Skeletal muscle tissue (tissue), 4 donors: ENCODE results near the gene TM7SF3. TPM values are rescaled to one million over a fixed set of nuclear protein-coding genes. Genes with fewer than 3 reads are reported as not detected.

Experiments used
- H3K27ac ChIP-seq: one replicate; pipeline ENCODE4 v1.7.0; 2013; ENCODE audit warnings: mild to moderate bottlenecking, low read depth, low read length, inconsistent platforms
- H3K27me3 ChIP-seq, 3 donors: one replicate each; pipeline ENCODE4 v1.7.0; 2013; ENCODE audit warnings: low read length in 3 of 3; ENCODE audit not compliant: control insufficient read depth in 3 of 3, insufficient read depth in 3 of 3
- H3K36me3 ChIP-seq, 3 donors: one replicate each; pipeline ENCODE4 v1.7.0; 2013; ENCODE audit warnings: low read length in 3 of 3; ENCODE audit not compliant: control insufficient read depth in 3 of 3, insufficient read depth in 3 of 3
- H3K4me1 ChIP-seq, 3 donors: one replicate each; pipeline ENCODE4 v1.7.0; 2013; ENCODE audit warnings: low read length in 3 of 3, mild to moderate bottlenecking in 3 of 3; ENCODE audit not compliant: control insufficient read depth in 3 of 3, insufficient read depth in 3 of 3
- H3K4me3 ChIP-seq, 3 donors: one replicate each; pipeline ENCODE4 v1.7.0; 2013; ENCODE audit warnings: low read length in 3 of 3
- H3K9ac ChIP-seq, 3 donors: one replicate each; pipeline ENCODE4 v1.7.0; 2013; ENCODE audit warnings: low read length in 3 of 3, mild to moderate bottlenecking in 3 of 3, moderate library complexity in 2 of 3, low read depth in 1 of 3
- H3K9me3 ChIP-seq, 3 donors: one replicate each; pipeline ENCODE4 v1.7.0; 2013; ENCODE audit warnings: low read length in 3 of 3; ENCODE audit not compliant: control insufficient read depth in 3 of 3
- total RNA-seq: library from RNA; depleted of rRNA; stranded (reverse); fragments of >200 nt; gene quantifications from one replicate; pipeline ENCODE4 v1.2.3, GENCODE V29; 2014
- donor health status: Osteomylitis.

Gene TM7SF3, protein sequence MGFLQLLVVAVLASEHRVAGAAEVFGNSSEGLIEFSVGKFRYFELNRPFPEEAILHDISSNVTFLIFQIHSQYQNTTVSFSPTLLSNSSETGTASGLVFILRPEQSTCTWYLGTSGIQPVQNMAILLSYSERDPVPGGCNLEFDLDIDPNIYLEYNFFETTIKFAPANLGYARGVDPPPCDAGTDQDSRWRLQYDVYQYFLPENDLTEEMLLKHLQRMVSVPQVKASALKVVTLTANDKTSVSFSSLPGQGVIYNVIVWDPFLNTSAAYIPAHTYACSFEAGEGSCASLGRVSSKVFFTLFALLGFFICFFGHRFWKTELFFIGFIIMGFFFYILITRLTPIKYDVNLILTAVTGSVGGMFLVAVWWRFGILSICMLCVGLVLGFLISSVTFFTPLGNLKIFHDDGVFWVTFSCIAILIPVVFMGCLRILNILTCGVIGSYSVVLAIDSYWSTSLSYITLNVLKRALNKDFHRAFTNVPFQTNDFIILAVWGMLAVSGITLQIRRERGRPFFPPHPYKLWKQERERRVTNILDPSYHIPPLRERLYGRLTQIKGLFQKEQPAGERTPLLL
- total RNA-seq: 31.8 TPM

DNA sequence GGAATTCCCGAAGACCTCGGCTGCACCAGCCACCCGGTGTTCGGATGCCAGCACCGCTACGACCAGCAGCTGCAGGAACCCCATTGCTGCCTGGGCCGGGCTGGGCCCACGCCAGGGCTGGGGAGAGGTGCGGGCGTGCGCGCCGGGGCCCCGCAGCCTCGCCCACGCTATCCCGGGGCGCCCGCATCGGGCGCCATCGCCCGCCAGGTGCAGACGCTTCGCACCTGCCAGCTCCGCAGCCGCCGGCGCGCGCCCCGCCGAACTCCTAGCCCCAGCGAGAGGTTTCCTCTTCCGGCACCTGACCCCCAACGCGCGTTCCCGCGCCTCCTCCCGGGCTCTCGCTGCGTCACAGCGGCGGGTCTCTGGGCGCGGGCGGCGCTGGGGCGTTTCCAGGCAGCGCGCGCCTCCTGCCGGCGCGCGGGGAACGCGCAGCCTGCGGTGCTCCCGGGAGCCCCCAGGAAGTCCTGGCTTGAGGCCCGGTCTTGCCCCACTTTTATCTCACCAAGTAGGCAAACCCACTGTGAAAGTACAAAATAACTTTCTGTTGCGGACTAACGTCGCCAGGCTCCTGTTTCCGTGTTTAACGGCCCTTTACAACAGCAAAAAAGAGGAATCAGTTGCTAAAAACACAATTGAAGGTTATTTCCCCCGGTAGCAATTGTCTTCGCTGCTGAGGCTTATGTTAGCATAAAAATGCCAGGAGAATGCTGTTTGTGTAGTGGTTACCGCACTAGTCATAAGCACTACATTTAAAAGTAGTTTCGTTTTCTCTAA, at the start of gene TM7SF3:
TSS of gene TM7SF3 (minus strand) at position 300 of the 774 bp plus-strand sequence. CDS start at position 84, 216 bp downstream.
- H3K4me1 ChIP-seq: peaks cover 10 to 28% (median 20%) of the 10 kb centered on the region in 3 donors
- peak within 1 kb of the TSS; percentile 90 for H3K27ac ChIP-seq

DNA sequence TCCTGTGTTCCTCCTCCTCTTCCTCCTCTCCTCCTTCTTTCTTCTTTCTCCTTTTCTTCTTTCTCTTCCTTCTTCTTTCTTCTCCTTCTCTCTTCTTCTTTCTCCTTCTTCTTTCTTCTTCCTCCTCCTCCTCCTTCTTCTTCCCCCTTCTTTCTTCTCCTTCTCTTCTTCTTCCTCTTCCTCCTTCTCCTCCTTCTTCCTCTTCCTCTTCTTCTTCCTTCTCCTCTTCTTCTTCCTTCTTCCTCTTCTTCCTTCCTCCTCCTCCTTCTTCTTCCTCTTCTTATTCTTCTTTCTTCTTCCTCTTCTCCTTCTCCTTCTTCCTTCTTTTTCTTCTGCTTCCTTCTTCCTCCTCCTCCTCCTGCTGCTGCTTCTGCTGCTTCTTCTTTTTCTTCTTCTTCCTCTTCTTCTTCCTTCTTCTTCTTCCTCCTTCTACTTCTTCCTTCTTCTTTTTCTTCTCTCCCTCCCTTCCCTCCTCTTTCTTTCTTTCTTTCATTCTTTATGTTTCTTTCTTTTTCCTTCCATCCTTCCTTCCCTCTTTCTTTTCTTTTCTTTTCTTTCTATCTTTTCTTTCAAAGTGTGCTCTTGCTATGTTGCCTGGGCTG, 49.2 kb upstream of the TM7SF3 start:
- H3K36me3 ChIP-seq: peaks cover 0 to 4% (median 3%) of the 10 kb centered on the region in 3 donors
- H3K4me1 ChIP-seq: no peaks in the 10 kb centered on the region
- H3K27ac ChIP-seq: no peak overlapping the region
- no peaks in the 10 kb centered on the region for H3K9me3 ChIP-seq
- H3K4me3 ChIP-seq: no peak overlapping the region
- H3K27me3 ChIP-seq: no peaks in the 10 kb centered on the region
- no peak overlapping the region for H3K9ac ChIP-seq

More for the DNA sequence above, at the start of gene TM7SF3:
- Histone ChIP-seq H3K9me3 (no peaks in the 10 kb centered on the region), H3K36me3 (no peaks in the 10 kb centered on the region), H3K4me3 (peak within 1 kb of the TSS; percentile 86 to 95 (median 89)), H3K27me3 (no peaks in the 10 kb centered on the region), H3K9ac (peak within 1 kb of the TSS; percentile 81 to 93 (median 88))

DNA sequence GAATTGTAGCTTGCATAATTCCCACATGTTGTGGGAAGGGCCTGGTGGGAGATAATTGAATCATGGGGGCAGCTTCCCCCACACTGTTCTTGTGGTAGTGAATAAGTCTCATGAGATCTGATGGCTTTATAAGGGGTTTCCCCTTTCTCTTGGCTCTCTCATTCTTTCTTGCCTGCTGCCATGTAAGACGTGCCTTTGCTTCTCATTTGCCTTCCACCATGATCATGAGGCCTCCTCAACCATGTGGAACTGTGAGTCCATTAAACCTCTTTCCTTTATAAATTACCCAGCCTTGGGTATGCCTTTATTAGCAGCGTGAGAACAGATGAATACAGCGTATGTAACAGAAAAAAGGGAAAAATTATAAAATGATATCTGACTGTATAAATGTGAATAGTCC, 47.1 kb upstream of the TM7SF3 start:
- Histone ChIP-seq H3K4me3 (no peak overlapping the region), H3K4me1 (no peaks in the 10 kb centered on the region), H3K36me3 (peaks cover 0 to under 1% (median 0%) of the 10 kb centered on the region in 3 donors), H3K9ac (no peak overlapping the region), H3K27me3 (no peaks in the 10 kb centered on the region), H3K27ac (no peak overlapping the region), H3K9me3 (no peaks in the 10 kb centered on the region)

DNA sequence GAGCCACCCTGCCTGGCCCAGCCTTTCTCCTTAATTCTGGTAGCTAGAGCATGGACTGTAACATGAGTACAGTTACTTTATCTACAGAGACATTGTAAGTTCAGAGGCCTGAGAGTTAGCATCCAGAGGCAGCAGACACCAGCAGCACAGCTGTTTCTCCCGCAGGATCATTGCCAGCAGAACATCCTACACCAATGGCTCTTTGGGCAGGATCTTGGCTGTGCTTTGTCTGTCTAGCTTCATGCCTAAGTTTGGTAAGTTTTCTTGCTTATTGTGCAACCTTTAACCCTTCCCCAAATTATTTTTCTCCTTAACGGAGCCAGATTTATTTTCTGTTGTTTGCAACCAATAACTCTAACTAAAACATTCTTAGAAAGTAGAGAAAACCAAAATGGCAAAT, 46.6 kb upstream of the TM7SF3 start:
- Histone ChIP-seq H3K27me3 (no peaks in the 10 kb centered on the region), H3K4me3 (no peak overlapping the region), H3K4me1 (no peaks in the 10 kb centered on the region), H3K27ac (no peak overlapping the region), H3K9ac (no peak overlapping the region), H3K36me3 (no peaks in the 10 kb centered on the region), H3K9me3 (no peaks in the 10 kb centered on the region)

DNA sequence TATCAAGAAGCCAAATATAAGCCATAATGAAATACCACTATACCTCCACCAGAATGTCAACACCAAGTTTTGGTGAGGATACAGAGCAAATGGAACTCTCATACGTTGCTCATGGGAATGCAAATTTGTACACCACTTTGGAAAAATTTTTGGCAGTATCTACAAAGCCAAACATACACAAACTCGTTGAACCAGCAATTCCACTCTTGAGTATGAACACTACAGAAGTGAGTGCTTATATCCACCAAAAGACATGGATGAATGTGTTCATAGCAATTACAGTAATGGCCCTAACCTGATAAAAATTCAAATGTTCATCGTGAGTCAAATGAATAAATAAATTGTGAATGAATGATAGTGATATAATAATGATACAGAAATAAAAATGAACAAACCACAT, 43.4 kb upstream of the TM7SF3 start:
- no peak overlapping the region for H3K9ac ChIP-seq
- H3K9me3 ChIP-seq: no peaks in the 10 kb centered on the region
- no peaks in the 10 kb centered on the region for H3K4me1 ChIP-seq
- no peaks in the 10 kb centered on the region for H3K27me3 ChIP-seq
- no peaks in the 10 kb centered on the region for H3K36me3 ChIP-seq
- H3K4me3 ChIP-seq: no peak overlapping the region
- H3K27ac ChIP-seq: no peak overlapping the region

DNA sequence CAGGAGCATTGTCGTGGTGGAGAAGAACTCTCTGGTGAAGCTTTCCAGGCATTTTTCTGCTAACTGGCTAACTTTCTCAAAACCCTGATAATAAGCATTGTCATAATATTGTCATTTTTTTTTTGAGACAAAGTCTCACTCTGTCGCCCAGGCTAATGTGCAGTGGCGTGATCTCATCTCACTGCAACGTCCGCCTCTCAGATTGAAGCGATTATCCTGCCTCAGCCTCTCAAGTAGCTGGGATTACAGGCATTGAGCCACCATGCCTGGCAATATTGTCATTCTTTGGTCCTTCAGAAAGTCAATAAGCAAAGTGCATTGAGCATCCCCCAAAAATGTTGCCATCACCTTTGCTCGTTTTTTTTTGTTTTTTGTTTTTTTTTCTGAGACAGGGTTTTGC, 41.8 kb upstream of the TM7SF3 start:
- H3K27ac ChIP-seq: no peak overlapping the region
- H3K9ac ChIP-seq: no peak overlapping the region
- H3K4me1 ChIP-seq: no peaks in the 10 kb centered on the region
- no peaks in the 10 kb centered on the region for H3K9me3 ChIP-seq
- no peaks in the 10 kb centered on the region for H3K36me3 ChIP-seq
- no peaks in the 10 kb centered on the region for H3K27me3 ChIP-seq
- H3K4me3 ChIP-seq: no peak overlapping the region

DNA sequence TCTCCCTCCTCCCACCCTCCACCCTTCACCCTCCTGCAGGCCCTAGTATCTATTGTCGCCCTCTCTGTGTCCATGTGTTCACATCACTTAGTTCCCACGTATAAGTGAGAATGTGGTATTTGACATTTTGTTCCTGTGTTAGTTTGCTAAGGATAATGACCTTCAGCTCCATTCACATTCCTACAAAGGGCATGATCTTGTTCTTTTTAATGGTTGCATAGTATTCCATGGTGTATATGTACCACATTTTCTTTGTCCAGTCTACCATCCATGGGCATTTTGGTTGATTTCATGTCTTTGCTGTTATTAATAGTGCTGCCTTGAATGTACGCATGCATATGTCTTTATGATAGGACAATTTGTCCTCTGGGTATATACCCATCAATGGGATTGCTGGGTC, 38.6 kb upstream of the TM7SF3 start:
- no peak overlapping the region for H3K9ac ChIP-seq
- H3K27me3 ChIP-seq: no peaks in the 10 kb centered on the region
- no peaks in the 10 kb centered on the region for H3K9me3 ChIP-seq
- H3K4me3 ChIP-seq: no peak overlapping the region
- no peaks in the 10 kb centered on the region for H3K36me3 ChIP-seq
- no peak overlapping the region for H3K27ac ChIP-seq
- no peaks in the 10 kb centered on the region for H3K4me1 ChIP-seq

DNA sequence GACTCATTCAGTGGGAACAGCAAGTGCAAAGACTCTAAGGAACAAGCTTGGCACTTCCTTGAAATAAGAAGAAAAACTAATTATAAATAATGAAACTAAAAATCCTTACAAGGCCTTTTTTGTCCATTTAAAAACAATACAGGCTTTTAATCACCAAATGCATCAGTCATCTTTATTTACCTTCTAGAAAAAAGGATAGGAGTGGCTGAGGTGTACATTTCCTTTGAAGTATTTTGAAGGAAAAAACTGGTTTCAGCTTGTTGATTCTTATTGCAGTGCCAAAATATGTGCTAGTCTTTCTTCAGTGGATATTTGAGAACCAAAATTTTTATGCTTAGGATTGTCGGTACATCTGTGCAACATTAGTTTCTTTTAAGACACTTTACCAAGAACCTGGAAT, 38.0 kb upstream of the TM7SF3 start:
- Histone ChIP-seq H3K4me3 (no peak overlapping the region), H3K9me3 (no peaks in the 10 kb centered on the region), H3K27me3 (no peaks in the 10 kb centered on the region), H3K36me3 (no peaks in the 10 kb centered on the region), H3K27ac (no peak overlapping the region), H3K4me1 (no peaks in the 10 kb centered on the region), H3K9ac (no peak overlapping the region)

DNA sequence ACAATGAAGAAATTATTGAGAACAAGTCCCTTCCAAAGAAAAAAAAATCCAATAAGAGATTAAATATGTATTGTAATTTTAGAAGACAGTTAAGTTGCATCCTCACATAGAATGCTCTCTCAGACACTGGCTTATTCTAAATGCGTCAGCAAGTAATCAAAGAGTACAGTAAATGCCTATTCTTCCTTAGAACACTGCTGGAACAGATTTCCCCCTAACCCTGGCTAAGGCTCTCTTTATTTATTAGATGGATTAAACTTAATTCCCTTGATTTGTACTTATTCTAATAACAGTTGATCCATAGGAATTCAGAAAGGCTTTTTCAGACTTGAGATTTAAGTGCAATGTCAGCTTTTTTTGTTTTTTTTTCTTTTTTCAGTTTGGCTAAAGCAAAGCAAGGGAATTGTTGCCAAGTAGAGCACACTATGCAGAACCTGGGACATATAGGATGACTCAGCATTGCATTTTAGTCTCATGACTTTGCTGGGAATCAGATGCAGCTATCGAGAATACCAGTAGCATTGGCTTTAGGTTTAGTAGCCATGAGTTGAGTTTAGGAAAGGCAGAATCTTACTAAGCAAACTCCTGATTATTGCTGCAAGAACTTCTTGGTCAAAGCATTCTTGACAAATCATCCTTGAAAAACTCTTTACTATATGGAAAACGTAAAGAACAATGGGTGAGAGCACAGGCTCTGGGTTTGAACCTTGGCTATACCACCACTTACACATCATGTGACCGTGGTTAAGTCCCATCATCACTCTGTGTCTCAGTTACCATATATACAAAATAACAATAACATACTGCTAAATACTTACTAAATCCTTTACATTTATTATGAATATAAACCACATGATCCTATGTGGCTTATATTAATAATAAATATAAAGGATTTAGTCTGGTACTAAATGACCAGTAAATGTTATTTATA, 34.9 kb upstream of the TM7SF3 start:
- Histone ChIP-seq H3K36me3 (no peaks in the 10 kb centered on the region), H3K27me3 (no peaks in the 10 kb centered on the region), H3K4me1 (no peaks in the 10 kb centered on the region), H3K4me3 (no peak overlapping the region), H3K9me3 (no peaks in the 10 kb centered on the region), H3K27ac (no peak overlapping the region), H3K9ac (no peak overlapping the region)
